Mucosa of descending colon (tissue), 3 donors: Measurements from ENCODE around the gene DGLUCY. TPM values are rescaled to one million over a fixed set of nuclear protein-coding genes. Genes with fewer than 3 reads are reported as not detected.
A peak's percentile ranks its signal among the peaks of the same experiment; 100 is the strongest.
"Not testable (repeated sequence)": the region's sequence is repeated elsewhere in the genome, so short reads cannot be mapped to it uniquely, and the experiment has no call there.

ENCODE experiments used
- ATAC-seq: fragments of 200-7000 bp; cut with Tn5 transposase; one replicate; pipeline ENCODE4 v1.9.1; 2020; ENCODE audit warnings: mild to moderate bottlenecking, moderate library complexity
- DNase-seq, 3 donors: peaks; one replicate each; pipeline ENCODE4 v3.0.0-alpha.2; 2020
- H3K36me3 ChIP-seq: fragments of 200-600 bp; one replicate; pipeline ENCODE4 v1.8.0; 2021; ENCODE audit warnings: low read depth, mild to moderate bottlenecking
- H3K4me1 ChIP-seq: fragments of 200-600 bp; one replicate; pipeline ENCODE4 v1.8.0; 2021; ENCODE audit warnings: low read depth, mild to moderate bottlenecking
- H3K4me3 ChIP-seq: fragments of 200-600 bp; one replicate; pipeline ENCODE4 v1.8.0; 2021; ENCODE audit warnings: mild to moderate bottlenecking
- H3K9me3 ChIP-seq: fragments of 200-600 bp; one replicate; pipeline ENCODE4 v1.8.0; 2021; ENCODE audit warnings: mild to moderate bottlenecking
- intact Hi-C, 2 donors: fragments of 100-400 bp; cut with DNase I in 1 of 2; cut with micrococcal nuclease in 1 of 2; formaldehyde crosslinking; loops; one replicate each; pipeline versions ENCODE4 v1.11.0 to v1.11.1; 2022; cut with DNase I, micrococcal nuclease
- total RNA-seq, 3 donors: library from RNA; stranded (reverse); fragmentation: NEBNext Ultra II Directional in 2 of 3; extraction: Animal tissue kit (Norgen Biotek cat#: 25700) in 2 of 3; gene quantifications; one replicate each; pipeline versions ENCODE4 v1.2.1 to v1.2.4, GENCODE V29; 2021 to 2023
- TF ChIP-seq, protein P1 (sequence below): fragments of 200-600 bp; IDR thresholded peaks from one replicate; pipeline ENCODE4 v1.8.0; 2022; ENCODE audit warnings: antibody characterized with exemption, mild to moderate bottlenecking
- donor health status: DM: no; HTN: no; CAD: no; lungs with moderate emphysema.
- donor health status: DM: no; HTN: no; CAD: no.
- donor health status: DM: no; HTN: yes; CAD: no.

Gene DGLUCY
- total RNA-seq, 3 donors from 2014 or later, result 94.0 to 149 (median 114) TPM

DNA sequence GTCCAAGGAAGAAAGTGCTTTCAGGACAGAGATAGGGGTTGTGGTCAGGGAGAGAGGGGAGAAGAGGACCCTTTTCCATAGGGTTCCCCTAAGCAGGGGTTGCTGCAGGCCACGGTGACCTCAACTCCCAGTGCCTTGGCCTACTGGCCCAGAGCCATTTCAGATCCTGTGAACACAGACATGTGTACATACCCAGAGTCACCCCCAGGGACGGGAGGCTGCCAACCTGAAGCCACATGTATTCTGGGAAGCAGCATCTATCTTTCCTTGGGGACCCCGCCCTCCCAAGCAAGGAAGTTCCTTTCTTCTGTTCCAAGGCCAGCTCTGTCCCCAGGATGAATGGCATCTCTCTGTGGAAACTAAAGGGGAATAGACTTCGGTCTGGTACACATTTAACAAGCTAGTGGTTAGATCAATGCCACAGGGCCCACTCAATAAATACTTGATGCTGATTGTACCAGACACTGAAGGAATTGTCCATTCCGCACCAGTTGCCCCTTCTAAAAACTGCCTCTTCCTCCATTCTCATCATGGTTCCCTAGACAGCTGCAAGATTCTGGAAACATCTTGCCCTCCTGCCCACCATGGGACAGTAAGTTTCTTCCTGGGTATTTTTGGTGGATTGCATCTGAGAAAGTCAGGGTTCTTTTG lies 25.2 kb upstream of the DGLUCY start:
- Histone ChIP-seq H3K36me3 (no peaks in the 10 kb centered on the region), H3K4me3 (no peak overlapping the region), H3K9me3 (no peaks in the 10 kb centered on the region), H3K4me1 (peaks cover 6% of the 10 kb centered on the region)
- DNase-seq (peak in 2 of 3 donors; percentile 31 to 46), ATAC-seq (peak; percentile 21)
- TF ChIP-seq, protein P1, sequence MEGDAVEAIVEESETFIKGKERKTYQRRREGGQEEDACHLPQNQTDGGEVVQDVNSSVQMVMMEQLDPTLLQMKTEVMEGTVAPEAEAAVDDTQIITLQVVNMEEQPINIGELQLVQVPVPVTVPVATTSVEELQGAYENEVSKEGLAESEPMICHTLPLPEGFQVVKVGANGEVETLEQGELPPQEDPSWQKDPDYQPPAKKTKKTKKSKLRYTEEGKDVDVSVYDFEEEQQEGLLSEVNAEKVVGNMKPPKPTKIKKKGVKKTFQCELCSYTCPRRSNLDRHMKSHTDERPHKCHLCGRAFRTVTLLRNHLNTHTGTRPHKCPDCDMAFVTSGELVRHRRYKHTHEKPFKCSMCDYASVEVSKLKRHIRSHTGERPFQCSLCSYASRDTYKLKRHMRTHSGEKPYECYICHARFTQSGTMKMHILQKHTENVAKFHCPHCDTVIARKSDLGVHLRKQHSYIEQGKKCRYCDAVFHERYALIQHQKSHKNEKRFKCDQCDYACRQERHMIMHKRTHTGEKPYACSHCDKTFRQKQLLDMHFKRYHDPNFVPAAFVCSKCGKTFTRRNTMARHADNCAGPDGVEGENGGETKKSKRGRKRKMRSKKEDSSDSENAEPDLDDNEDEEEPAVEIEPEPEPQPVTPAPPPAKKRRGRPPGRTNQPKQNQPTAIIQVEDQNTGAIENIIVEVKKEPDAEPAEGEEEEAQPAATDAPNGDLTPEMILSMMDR, result no peak
- intact Hi-C loops, result no loop called here

DNA sequence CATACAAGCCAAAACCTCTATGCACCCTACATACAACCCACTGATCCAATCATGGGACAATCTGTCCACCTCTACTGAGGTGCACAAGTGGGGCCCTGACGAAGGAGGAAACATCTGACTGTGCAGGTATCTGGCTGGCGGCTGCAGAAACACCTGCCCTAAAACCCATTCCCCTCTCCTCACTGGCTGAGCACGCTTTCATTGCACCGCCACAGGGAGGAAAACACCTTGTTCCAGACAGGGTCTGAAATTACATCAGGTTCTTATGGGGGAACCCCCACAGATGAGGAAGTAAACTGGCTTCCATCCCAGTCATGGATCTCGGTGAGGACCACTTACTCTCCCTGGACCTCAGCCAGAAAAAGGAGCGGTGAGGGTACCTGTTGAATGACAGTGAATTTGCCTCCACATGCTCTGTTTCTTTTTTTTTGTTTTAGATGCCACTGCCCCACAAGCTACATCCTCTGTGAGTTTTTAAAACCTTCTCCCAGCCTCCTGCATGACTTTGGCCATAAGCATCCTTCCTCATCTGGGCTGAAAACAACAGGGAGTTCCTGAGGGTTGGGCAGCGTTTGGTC lies 23.8 kb upstream of the DGLUCY start:
- TF ChIP-seq, protein P1, result no peak
- Histone ChIP-seq H3K4me1 (peaks cover 6% of the 10 kb centered on the region), H3K9me3 (no peaks in the 10 kb centered on the region), H3K4me3 (no peak overlapping the region), H3K36me3 (no peaks in the 10 kb centered on the region)
- DNase-seq, result no peak
- ATAC-seq, result peak; percentile 5
- intact Hi-C loops, result no loop called here

DNA sequence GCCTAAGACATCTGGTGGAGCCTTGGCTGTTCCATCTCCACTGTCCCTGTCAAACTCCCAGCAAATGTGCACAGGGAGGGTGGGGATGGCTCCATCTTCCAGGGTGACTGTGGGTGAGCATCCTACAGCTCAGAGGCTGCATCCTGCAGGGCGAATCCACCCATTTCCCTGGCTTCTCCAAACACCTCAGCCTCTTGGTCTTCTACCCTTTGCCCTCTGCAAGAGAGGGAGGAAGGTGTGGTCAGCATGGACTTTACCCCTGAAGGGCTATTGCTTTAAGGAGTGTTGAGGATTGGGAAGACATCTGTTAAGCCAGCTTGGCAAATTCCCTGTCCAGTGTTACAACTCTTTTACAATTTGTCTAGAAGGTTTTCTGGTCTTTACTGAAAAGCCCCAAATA lies 23.1 kb upstream of the DGLUCY start:
- no peaks in the 10 kb centered on the region for H3K9me3 ChIP-seq
- intact Hi-C loops, result no loop called here
- ATAC-seq, result peak; percentile 93
- peak; percentile 53 to 65 (median 58) for DNase-seq
- peaks cover 6% of the 10 kb centered on the region for H3K4me1 ChIP-seq
- no peak overlapping the region for H3K4me3 ChIP-seq
- TF ChIP-seq, protein P1, result no peak
- no peaks in the 10 kb centered on the region for H3K36me3 ChIP-seq

DNA sequence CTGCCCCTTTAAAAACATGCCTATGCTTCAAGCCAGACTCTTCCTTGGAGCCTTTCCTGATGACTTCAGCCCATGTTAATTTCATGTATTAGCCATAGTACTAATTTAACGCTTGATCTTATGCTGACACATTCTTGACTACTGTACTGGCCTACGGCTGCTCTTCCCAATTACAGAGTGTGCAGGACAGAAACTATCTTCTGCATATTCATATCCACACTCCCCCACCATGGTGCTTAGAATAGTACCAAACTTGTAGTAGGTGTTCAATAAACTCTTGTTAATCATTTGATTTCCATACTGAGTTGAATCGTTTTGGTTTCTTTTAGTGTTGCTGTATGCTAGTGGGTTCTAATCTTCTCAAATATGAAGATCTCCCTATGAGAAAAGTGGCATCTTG lies 21.8 kb upstream of the DGLUCY start:
- DNase-seq (no peak), ATAC-seq (no peak)
- Histone ChIP-seq H3K4me1 (peaks cover 6% of the 10 kb centered on the region), H3K4me3 (no peak overlapping the region), H3K36me3 (no peaks in the 10 kb centered on the region), H3K9me3 (no peaks in the 10 kb centered on the region)
- intact Hi-C loops, result no loop called here
- TF ChIP-seq, protein P1, result no peak

DNA sequence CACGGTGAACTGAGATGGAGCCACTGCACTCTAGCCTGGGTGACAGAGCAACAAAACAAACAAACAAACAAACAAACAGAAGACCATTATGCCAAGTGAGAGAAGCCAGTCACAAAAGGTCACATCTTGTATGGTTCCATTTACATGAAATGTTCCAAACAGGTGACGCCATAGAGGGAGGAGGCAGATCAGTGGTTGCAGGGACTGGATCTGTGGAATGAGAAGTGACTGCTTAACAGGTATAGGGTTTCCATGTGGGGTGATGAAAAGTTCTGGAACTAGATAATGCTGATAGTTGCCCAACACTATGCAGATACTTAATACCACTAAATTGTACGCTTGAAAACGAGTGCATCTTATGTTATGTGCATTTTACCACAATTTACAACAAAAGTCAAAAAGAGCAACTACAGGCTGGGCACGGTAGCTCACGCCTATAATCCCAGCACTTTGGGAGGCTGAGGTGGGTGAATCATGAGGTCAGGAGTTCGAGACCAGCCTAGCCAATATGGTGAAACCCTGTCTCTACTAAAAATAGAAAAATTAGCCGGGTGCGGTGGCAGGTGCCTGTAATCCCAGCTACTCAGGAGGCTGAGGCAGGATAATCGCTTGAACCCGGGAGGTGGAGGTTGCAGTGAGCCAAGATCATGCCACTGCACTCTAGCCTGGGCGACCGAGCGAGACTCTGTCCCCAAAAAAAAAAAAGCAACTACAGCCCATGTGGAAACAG lies 20.0 kb upstream of the DGLUCY start:
- intact Hi-C loops, H3K36me3 ChIP-seq, H3K4me3 ChIP-seq, H3K9me3 ChIP-seq, H3K4me1 ChIP-seq, DNase-seq, ATAC-seq: not testable (repeated sequence)

DNA sequence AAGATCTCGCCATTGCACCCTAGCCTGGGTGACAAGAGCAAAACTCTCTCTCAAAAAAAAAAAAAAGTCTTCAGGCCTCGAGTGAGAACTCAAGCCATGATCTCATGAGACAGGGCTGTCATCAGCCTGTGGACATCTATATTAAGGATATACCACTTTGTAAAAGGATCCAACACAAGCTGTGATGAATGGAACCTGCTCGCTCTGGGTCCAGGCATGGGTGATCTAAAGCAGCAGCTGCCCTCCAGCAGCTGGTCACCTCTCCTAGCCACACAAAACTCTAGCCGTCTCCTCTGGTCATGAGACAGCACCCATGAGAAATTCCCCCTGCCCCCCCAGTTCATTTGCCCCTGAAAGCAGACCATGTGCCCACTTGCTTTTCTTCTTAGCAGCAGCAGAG lies 19.1 kb upstream of the DGLUCY start:
- Histone ChIP-seq H3K36me3 (no peaks in the 10 kb centered on the region), H3K4me1 (peaks cover 6% of the 10 kb centered on the region), H3K9me3 (no peaks in the 10 kb centered on the region), H3K4me3 (no peak overlapping the region)
- no peak for ATAC-seq
- DNase-seq, result no peak
- intact Hi-C loops, result no loop called here
- TF ChIP-seq, protein P1, result no peak
